AG04449 (cell line): Measurements from ENCODE around the gene DNMBP.

Experiments
- CTCF ChIA-PET: fragments of 350-600 bp; formaldehyde crosslinking; extraction: SDS; loops from one replicate; lab custom pipeline; 2021; ENCODE audit warnings: antibody characterized with exemption; lab: Yijun Ruan, JAX
- POLR2A ChIA-PET: fragments of 400-600, 350-600 bp; formaldehyde crosslinking; extraction: SDS; loops from one replicate; lab custom pipeline; 2020; ENCODE audit warnings: antibody characterized with exemption, inconsistent platforms; lab: Yijun Ruan, JAX
- DNase-seq: peaks from one replicate; pipeline ENCODE4 v3.0.0-alpha.2; 2010; ENCODE audit warnings: low read depth, low spot score
- H3K4me3 ChIP-seq: 2 replicates; pipeline ENCODE4 v1.5.1; 2011; ENCODE audit warnings: low read depth, mild to moderate bottlenecking, control low read depth, low read length
- TF ChIP-seq, protein P1 (sequence below): IDR thresholded peaks from one replicate; pipeline ENCODE4 v1.5.1; 2011; ENCODE audit warnings: mild to moderate bottlenecking, moderate library complexity, low read length, control low read depth, inconsistent platforms; ENCODE audit not compliant: insufficient read depth; ENCODE audit errors: missing control alignments

The DNMBP gene

DNA sequence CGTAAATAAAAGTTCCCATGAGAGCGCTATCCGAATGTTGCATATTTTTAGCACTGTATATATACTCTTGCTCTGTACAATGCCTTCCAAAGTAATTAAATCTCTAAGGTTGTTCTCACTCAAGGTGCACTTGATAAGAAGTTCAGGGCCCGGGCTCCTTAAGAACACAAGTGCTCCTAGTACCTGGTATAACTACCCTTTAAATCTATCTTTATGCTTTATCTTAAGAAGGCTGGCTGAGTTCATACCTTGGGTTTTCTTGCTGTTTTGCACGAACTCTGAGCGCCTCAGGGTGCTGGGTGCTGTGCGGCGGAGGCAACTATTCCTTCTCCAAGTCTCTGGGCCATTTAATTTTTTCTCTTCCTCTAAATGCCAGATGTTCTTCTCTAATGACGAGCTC lies 80.4 kb downstream of the DNMBP start:
- ChIA-PET POLR2A (no interaction called here), CTCF (interaction anchor here (2.0 to 4.4 kb wide), 3 partner anchors 11 to 117 kb away, joined by 6 to 14 read pairs (median 7); no protein-coding TSS in a partner anchor)
- no peak for DNase-seq
- TF ChIP-seq, protein P1, sequence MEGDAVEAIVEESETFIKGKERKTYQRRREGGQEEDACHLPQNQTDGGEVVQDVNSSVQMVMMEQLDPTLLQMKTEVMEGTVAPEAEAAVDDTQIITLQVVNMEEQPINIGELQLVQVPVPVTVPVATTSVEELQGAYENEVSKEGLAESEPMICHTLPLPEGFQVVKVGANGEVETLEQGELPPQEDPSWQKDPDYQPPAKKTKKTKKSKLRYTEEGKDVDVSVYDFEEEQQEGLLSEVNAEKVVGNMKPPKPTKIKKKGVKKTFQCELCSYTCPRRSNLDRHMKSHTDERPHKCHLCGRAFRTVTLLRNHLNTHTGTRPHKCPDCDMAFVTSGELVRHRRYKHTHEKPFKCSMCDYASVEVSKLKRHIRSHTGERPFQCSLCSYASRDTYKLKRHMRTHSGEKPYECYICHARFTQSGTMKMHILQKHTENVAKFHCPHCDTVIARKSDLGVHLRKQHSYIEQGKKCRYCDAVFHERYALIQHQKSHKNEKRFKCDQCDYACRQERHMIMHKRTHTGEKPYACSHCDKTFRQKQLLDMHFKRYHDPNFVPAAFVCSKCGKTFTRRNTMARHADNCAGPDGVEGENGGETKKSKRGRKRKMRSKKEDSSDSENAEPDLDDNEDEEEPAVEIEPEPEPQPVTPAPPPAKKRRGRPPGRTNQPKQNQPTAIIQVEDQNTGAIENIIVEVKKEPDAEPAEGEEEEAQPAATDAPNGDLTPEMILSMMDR = no peak
- H3K4me3 ChIP-seq = no peak overlapping the region

DNA sequence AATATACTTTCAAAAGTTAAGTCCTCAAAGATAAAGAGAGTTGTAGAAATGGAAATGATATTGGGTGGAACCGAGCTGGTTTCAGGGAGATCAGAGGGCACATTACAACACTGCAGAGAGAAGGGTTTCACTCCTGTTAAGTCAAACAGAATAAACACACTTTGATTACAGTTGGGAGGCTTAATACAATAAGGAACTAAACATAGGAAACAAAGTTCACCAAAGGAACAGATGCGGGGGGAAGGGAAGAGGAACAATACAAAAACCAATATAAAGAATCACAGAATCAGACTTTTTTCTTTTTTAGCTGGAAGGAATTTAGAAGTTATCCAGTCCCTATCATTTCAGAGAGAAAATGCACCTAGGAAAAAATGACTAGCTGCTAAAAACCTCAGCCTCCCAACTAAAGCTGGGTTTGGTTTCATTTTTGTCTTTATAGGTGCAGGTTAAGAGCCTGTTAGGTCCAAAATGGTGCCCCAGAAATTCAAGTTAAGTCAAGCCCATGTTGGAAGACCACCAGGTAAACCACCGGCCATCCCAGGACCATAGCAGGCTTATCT lies 81.9 kb downstream of the DNMBP start:
- ChIA-PET POLR2A (interaction anchor here (1.2 kb wide), 1 partner anchor 49 kb away, joined by 4 read pairs; no protein-coding TSS in a partner anchor), CTCF (interaction anchor here (1.0 to 4.4 kb wide), 8 partner anchors 10 to 119 kb away, joined by 3 to 14 read pairs (median 4); partner anchors contain the start of gene DNMBP)
- H3K4me3 ChIP-seq = no peak overlapping the region
- TF ChIP-seq, protein P1 = no peak
- no peak for DNase-seq

- DNase-seq = no peak
- CTCF ChIA-PET = interaction anchor here (0.7 to 4.4 kb wide), 10 partner anchors 9 to 368 kb away, joined by 3 to 14 read pairs (median 4); no protein-coding TSS in a partner anchor
Observed at GRCh38 chr10:99926925-99927720, 82.6 kb downstream of the DNMBP start.

DNA sequence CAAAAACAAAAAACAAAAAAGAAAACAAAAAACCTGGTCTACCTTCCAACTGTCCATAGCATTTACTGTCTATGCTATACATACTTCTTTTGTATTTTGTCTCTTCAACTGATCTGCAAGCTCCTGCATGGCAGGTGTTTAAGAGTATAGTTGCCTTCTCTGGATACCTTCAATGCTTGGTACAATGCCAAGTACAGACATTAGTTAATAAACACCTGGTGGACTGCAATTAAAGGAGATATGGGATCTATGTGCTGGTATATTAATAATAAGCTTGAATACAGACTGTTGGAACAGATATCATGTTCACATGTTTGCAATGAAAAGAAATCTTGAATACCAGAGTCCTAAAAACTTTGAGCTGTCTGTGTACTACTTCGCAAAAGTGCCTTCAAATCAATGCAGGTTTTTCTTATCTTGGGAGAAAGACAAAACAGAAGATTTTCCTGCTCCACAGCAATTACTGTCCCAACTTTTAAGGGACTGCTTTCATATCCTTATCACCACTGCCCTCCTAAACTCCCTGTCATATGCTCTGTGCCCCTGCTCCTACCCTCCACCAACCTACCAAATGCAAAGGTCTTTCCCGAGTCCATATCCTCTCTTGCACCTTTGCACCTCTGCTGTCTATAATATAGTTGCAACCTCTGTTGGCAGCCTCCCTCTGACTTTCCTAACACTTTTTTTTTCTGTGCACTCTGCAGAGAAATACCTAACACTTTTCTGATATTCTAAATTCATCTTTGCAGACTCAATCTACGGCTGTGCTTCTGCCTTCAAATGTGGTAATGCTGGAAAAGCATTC lies 85.1 kb downstream of the DNMBP start:
- CTCF ChIA-PET = interaction anchor here (1.0 to 1.9 kb wide), 3 partner anchors 9 to 79 kb away, joined by 3 to 7 read pairs (median 4); no protein-coding TSS in a partner anchor
- no peak overlapping the region for H3K4me3 ChIP-seq
- TF ChIP-seq, protein P1 = no peak
- DNase-seq = no peak
- POLR2A ChIA-PET = no interaction called here

More at GRCh38 chr10:99926925-99927720, 82.6 kb downstream of the DNMBP start:
- POLR2A ChIA-PET = interaction anchor here (1.2 kb wide), 1 partner anchor 50 kb away, joined by 4 read pairs; no protein-coding TSS in a partner anchor
- TF ChIP-seq, protein P1 = no peak
- no peak overlapping the region for H3K4me3 ChIP-seq

GRCh38 chr10:99921948-99922347 lies 87.8 kb downstream of the DNMBP start:
- CTCF ChIA-PET = interaction anchor here (0.6 to 2.0 kb wide), 6 partner anchors 12 to 138 kb away, joined by 3 to 8 read pairs (median 3); no protein-coding TSS in a partner anchor
- TF ChIP-seq, protein P1 = no peak
- no peak for DNase-seq
- H3K4me3 ChIP-seq = no peak overlapping the region
- POLR2A ChIA-PET = no interaction called here
